Liver (tissue), 3 donors: ENCODE measurements around the gene SELENOP.

Source experiments
- CTCF ChIP-seq: fragments of 150-350 bp; IDR thresholded peaks from 2 replicates; pipeline ENCODE4 v1.5.1; 2017; ENCODE audit warnings: improper control_type of control experiment, low read depth, low read length; ENCODE audit not compliant: missing input control
- EGR1 ChIP-seq, 2 donors: IDR thresholded peaks; 2 replicates each; pipeline ENCODE4 v1.6.1; 2016 to 2018; ENCODE audit warnings: antibody characterized with exemption in 2 of 2, low read depth in 2 of 2
- FOXA1 ChIP-seq: IDR thresholded peaks from 2 replicates; pipeline ENCODE4 v1.6.1; 2016; ENCODE audit warnings: antibody characterized with exemption
- GABPA ChIP-seq, 2 donors: IDR thresholded peaks in 1 of 2; conservative IDR thresholded peaks in 1 of 2; 2 replicates each; pipeline ENCODE4 v1.6.1; 2016; ENCODE audit warnings: antibody characterized with exemption in 2 of 2, mild to moderate bottlenecking in 1 of 2, moderate library complexity in 1 of 2
- HNF4A ChIP-seq, 2 donors: conservative IDR thresholded peaks; 2 replicates each; pipeline ENCODE4 v1.6.1; 2016; ENCODE audit warnings: antibody characterized with exemption in 2 of 2, mild to moderate bottlenecking in 2 of 2
- HNF4G ChIP-seq: IDR thresholded peaks from 2 replicates; pipeline ENCODE4 v1.6.1; 2016; ENCODE audit warnings: antibody characterized with exemption
- JUND ChIP-seq, 2 donors: IDR thresholded peaks; 2 replicates each; pipeline ENCODE4 v1.6.1; 2016; ENCODE audit warnings: antibody characterized with exemption in 2 of 2
- MAX ChIP-seq: IDR thresholded peaks from 2 replicates; pipeline ENCODE4 v1.6.1; 2016; ENCODE audit warnings: antibody characterized with exemption
- RAD21 ChIP-seq, 2 donors: IDR thresholded peaks; 2 replicates each; pipeline ENCODE4 v1.6.1; 2016; ENCODE audit warnings: antibody characterized with exemption in 2 of 2, mild to moderate bottlenecking in 2 of 2
- REST ChIP-seq: IDR thresholded peaks from 2 replicates; pipeline ENCODE4 v1.6.1; 2016; ENCODE audit warnings: antibody characterized with exemption, mild to moderate bottlenecking
- RXRA ChIP-seq, 2 donors: IDR thresholded peaks; 2 replicates each; pipeline ENCODE4 v1.6.1; 2017 to 2018; ENCODE audit warnings: antibody characterized with exemption in 2 of 2, mild to moderate bottlenecking in 1 of 2
- SP1 ChIP-seq: IDR thresholded peaks from 2 replicates; pipeline ENCODE4 v1.6.1; 2018; ENCODE audit warnings: antibody characterized with exemption, mild to moderate bottlenecking
- TAF1 ChIP-seq: conservative IDR thresholded peaks from 2 replicates; pipeline ENCODE4 v1.6.1; 2016; ENCODE audit warnings: antibody characterized with exemption, mild to moderate bottlenecking
- YY1 ChIP-seq: IDR thresholded peaks from 2 replicates; pipeline ENCODE4 v1.6.1; 2016; ENCODE audit warnings: antibody characterized with exemption, mild to moderate bottlenecking
- donor health status: healthy.
- donor health status: healthy.

GRCh38 chr5:42848545-42848944 is 36.9 kb upstream of the SELENOP start:
- TF ChIP-seq TAF1 = no peak
- no peak for TF ChIP-seq CTCF
- no peak for TF ChIP-seq REST
- TF ChIP-seq GABPA (IDR thresholded peaks at IDR 0.05 in 1 of 2, conservative IDR thresholded peaks at IDR 0.05 in 1 of 2) = no peak
- no peak for TF ChIP-seq JUND (IDR thresholded peaks at IDR 0.05)
- TF ChIP-seq RAD21 (IDR thresholded peaks at IDR 0.05) = no peak
- no peak for TF ChIP-seq FOXA1
- no peak for TF ChIP-seq MAX
- no peak for TF ChIP-seq YY1
- no peak for TF ChIP-seq HNF4A (conservative IDR thresholded peaks at IDR 0.05)
- TF ChIP-seq SP1 = no peak
- no peak for TF ChIP-seq EGR1 (IDR thresholded peaks at IDR 0.05; ENCODE audit: low read depth in 2 of 2)
- no peak for TF ChIP-seq RXRA (IDR thresholded peaks at IDR 0.05)
- no peak for TF ChIP-seq HNF4G
